Activated naive CD4-positive, alpha-beta T cell treated with anti-CD3 and anti-CD28 coated beads, Interleukin-2, amount 50 U/mL, for 72 hours (primary cell): Measurements from ENCODE around the gene PET100. TPM values are rescaled to one million over a fixed set of nuclear protein-coding genes. Genes with fewer than 3 reads are reported as not detected.
"Not testable (repeated sequence)": the region's sequence is repeated elsewhere in the genome, so short reads cannot be mapped to it uniquely, and the experiment has no call there.

Experiments
- ATAC-seq, 2 donors: fragments of 150-1000 bp; cut with Tn5 transposase; 2 replicates each; pipeline ENCODE4 v1.10.0; 2021; ENCODE audit warnings: mild to moderate bottlenecking in 2 of 2, moderate library complexity in 2 of 2
- DNase-seq, 2 donors: peaks; one replicate each; pipeline ENCODE4 v3.0.0; 2021 to 2022; ENCODE audit warnings: low spot score in 2 of 2
- H3K27ac Mint-ChIP-seq, 2 donors: one replicate each; pipeline ENCODE4 v1.8.0; 2022; ENCODE audit warnings: mild to moderate bottlenecking in 2 of 2, mixed read lengths in 2 of 2
- H3K36me3 Mint-ChIP-seq, 2 donors: one replicate each; pipeline ENCODE4 v1.8.0; 2022; ENCODE audit warnings: mixed read lengths in 2 of 2
- H3K9me3 Mint-ChIP-seq, 2 donors: one replicate each; pipeline ENCODE4 v1.8.0; 2022; ENCODE audit warnings: mixed read lengths in 2 of 2
- total RNA-seq, 2 donors: library from RNA; stranded (reverse); gene quantifications; one replicate each; pipeline ENCODE4 v1.2.3, GENCODE V29; 2022

The PET100 gene
- total RNA-seq, 2 donors from 2014 or later = 101 to 108 TPM

DNA sequence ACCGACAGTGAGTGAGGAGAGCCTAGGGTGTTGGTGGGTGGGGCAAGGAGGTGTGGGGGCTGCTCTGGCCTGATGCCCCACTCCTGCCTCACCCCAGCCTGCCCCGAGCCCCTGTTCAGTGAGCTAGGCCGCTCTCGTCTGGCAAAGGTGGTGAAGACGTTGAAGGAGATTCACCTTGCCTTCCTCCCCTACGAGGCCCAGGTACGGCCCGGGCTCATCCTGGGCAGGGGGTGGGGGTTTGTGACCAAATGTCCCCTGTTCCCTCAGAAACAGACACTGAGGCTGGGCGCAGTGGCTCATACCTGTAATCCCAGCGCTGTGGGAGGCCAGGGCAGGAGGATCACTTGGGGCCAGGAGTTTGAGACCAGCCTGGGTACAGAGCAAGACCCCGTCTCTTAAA lies 11.2 kb downstream of the PET100 start:
- H3K36me3 Mint-ChIP-seq = peaks cover 10 to 17% of the 10 kb centered on the region in 2 donors
- H3K9me3 Mint-ChIP-seq = peaks cover 7 to 8% of the 10 kb centered on the region in 2 donors
- H3K27ac Mint-ChIP-seq = no peak overlapping the region
- DNase-seq (no peak), ATAC-seq (no peak)

GRCh38 chr19:7641290-7642276 lies 12.0 kb downstream of the PET100 start:
- no peak for DNase-seq
- H3K27ac Mint-ChIP-seq = no peak overlapping the region
- ATAC-seq = no peak

DNA sequence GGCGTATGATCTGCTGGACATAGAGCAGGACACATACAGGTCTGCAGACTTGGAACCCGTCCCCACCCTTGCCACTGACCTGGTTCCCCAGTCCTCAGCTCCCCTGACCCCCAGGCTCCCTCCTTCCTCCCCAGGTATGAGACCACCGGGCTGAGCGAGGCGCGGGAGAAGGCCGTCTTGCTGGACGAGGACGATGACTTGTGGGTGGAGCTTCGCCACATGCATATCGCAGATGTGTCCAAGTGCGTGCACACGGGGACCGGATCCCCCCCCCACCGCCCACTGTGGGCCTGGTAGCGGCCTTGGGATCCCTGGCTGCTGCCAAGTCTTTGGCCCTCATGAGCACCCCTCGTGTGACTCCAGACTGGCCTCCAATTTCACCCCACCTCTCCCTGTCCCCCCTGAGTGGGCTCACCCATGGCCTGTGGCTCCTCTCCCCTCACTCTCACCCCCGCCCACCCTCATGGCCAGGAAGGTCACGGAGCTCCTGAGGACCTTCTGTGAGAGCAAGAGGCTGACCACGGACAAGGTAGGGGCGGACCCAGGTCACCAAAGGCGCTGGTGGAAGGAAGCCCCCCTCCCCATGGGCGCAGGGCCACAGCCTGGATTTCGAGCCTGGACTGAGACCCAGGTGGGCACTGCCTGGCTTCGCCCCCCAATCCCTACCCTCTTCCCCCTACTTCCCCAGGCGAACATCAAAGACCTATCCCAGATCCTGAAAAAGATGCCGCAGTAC lies 12.9 kb downstream of the PET100 start:
- Mint-ChIP-seq H3K27ac (no peak overlapping the region), H3K9me3 (peaks cover 7 to 8% of the 10 kb centered on the region in 2 donors), H3K36me3 (peaks cover 10 to 17% of the 10 kb centered on the region in 2 donors)
- ATAC-seq (no peak), DNase-seq (no peak)

More at GRCh38 chr19:7641290-7642276, 12.0 kb downstream of the PET100 start:
- peaks cover 7 to 8% of the 10 kb centered on the region in 2 donors for H3K9me3 Mint-ChIP-seq
- peaks cover 10 to 17% of the 10 kb centered on the region in 2 donors for H3K36me3 Mint-ChIP-seq

DNA sequence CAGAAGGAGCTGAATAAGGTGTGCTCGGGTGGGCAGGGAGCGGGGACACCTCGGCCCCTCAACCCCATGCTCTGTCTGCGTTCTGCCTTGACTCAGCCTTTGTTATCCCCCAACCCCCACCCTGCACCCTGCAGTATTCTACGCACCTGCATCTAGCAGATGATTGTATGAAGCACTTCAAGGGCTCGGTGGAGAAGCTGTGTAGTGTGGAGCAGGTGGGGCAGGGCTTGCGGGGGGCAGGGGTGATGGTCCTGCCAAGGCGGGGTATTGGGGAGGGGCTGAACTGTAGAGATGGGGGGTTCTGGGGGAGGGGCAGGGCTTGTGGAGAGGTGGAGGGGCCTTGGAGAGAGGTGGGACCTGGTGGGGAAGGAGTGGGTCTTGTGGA lies 13.4 kb downstream of the PET100 start:
- Mint-ChIP-seq H3K27ac (peak overlapping the region in 1 of 2 donors; percentile 87), H3K9me3 (peaks cover 7 to 8% of the 10 kb centered on the region in 2 donors), H3K36me3 (peaks cover 10 to 17% of the 10 kb centered on the region in 2 donors)
- DNase-seq = no peak
- no peak for ATAC-seq

DNA sequence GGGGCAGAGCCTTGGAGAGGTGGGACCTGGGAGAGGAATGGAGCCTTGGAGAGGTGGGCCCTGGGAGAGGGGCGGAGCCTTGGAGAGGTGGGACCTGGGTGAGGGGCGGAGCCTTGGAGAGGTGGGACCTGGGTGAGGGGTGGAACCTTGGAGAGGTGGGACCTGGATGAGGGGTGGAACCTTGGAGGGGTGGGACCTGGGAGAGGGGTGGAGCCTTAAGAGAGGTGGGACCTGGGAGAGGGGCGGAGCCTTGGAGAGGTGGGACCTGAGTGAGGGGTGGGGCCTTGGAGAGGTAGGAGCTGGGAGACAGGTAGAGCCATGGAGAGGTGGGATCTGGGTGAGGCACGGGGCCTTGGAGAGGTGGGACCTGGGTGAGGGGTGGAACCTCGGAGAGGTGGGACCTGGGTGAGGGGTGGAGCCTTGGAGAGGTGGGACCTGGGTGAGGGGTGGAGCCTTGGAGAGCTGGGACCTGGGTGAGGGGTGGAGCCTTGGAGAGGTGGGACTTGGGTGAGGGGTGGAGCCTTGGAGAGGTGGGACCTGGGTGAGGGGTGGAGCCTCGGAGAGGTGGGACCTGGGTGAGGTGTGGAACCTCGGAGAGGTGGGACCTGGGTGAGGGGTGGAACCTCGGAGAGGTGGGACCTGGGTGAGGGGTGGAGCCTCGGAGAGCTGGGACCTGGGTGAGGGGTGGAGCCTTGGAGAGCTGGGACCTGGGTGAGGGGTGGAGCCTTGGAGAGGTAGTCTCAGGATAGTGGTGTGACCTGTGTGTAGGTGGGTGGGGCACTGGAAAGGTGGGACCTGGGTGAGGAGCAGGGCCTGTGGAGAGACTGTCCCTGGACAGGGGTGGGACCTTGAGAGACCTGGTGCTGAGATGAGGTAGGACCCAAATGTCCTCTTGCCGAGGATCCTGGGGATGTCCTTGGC lies 14.3 kb downstream of the PET100 start:
- H3K9me3 Mint-ChIP-seq, H3K27ac Mint-ChIP-seq: not testable (repeated sequence)
- peaks cover 10 to 16% of the 10 kb centered on the region in 2 donors for H3K36me3 Mint-ChIP-seq
- peak in 1 of 2 donors; percentile 46 for ATAC-seq
- DNase-seq = peak in 1 of 2 donors; percentile 27

DNA sequence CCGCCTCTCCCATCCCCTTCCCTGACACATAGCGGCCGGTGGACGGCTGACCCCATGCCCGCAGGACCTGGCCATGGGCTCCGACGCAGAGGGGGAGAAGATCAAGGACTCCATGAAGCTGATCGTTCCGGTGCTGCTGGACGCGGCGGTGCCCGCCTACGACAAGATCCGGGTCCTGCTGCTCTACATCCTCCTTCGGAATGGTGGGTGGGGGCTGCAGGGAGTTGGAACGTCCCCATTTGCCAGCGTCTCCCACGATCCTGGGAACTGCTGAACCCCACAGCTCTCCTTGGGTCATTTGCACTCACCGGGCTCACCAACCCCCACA lies 14.9 kb downstream of the PET100 start:
- ATAC-seq = no peak

GRCh38 chr19:7645163-7645562 lies 15.6 kb downstream of the PET100 start:
- DNase-seq (no peak), ATAC-seq (no peak)
- no peak overlapping the region for H3K27ac Mint-ChIP-seq
- peaks cover 3 to 4% of the 10 kb centered on the region in 2 donors for H3K36me3 Mint-ChIP-seq
- peaks cover 2% of the 10 kb centered on the region in 2 donors for H3K9me3 Mint-ChIP-seq

More for the DNA sequence above, 14.9 kb downstream of the PET100 start:
- Mint-ChIP-seq H3K9me3 (peaks cover 7 to 8% of the 10 kb centered on the region in 2 donors), H3K27ac (no peak overlapping the region), H3K36me3 (peaks cover 9 to 10% of the 10 kb centered on the region in 2 donors)
- DNase-seq = no peak

GRCh38 chr19:7645656-7646425 lies 16.2 kb downstream of the PET100 start:
- Mint-ChIP-seq H3K9me3 (no peaks in the 10 kb centered on the region), H3K36me3 (no peaks in the 10 kb centered on the region), H3K27ac (no peak overlapping the region)
- DNase-seq (no peak), ATAC-seq (no peak)

DNA sequence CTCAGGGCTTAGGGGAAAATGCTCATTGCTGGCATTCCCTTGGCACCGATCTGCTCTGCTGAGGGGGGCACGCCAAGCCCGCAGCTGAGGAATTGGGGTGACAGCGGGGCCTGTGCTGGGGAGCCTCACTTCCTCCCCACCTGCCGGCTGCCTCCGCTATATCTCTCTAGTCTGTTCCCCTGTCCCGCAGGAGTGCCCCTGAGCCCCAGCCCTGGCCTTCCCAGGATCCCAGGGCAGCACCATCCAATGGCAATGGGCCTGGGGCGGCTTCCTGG lies 16.8 kb downstream of the PET100 start:
- no peak for ATAC-seq
- no peak for DNase-seq
- Mint-ChIP-seq H3K36me3 (no peaks in the 10 kb centered on the region), H3K27ac (peak overlapping the region in 1 of 2 donors; percentile 47), H3K9me3 (no peaks in the 10 kb centered on the region)

GRCh38 chr19:7647156-7647555 lies 17.6 kb downstream of the PET100 start:
- H3K9me3 Mint-ChIP-seq = no peaks in the 10 kb centered on the region

DNA sequence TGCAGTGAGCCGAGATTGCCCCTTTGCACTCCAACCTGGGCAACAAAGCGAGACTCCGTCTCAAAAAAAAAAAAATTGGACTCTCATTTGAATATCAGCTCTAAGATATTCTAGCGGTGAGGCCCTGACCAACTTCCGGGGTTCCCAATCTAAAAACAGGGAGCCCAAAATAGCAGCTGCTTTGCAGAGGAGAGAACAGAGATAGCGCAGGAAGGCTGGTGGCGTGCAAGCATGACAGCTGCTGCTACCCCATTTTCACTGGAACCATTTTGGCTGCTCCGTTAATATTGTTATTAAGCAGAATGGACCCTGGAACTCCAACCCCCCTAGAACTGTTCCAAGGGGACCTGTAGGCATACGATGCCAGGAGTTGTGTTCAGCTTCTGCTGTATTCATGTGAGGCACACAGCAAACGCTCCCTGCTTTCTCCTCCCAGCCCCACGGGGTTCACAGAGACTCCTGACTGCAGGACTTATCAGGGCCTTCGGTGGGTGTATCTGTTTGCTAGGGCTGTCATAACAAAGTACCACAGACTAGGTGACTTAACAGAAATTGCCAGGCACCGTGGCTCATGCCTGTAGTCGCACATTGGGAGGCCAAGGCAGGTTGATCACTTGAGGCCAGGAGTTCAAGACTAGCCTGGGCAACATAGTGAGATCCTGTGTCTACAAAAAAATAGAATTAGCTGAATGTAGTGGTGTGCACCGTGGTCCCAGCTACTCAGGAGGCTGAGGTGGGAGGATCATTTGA lies 18.8 kb downstream of the PET100 start:
- no peak for ATAC-seq
- no peaks in the 10 kb centered on the region for H3K9me3 Mint-ChIP-seq
- H3K36me3 Mint-ChIP-seq = no peaks in the 10 kb centered on the region

More at GRCh38 chr19:7647156-7647555, 17.6 kb downstream of the PET100 start:
- Mint-ChIP-seq H3K27ac (no peak overlapping the region), H3K36me3 (no peaks in the 10 kb centered on the region)
- DNase-seq (no peak), ATAC-seq (no peak)

GRCh38 chr19:7650148-7650547 lies 20.6 kb downstream of the PET100 start:
- Mint-ChIP-seq H3K9me3 (no peaks in the 10 kb centered on the region), H3K36me3 (no peaks in the 10 kb centered on the region), H3K27ac (no peak overlapping the region)
- no peak for ATAC-seq
- no peak for DNase-seq

More for the DNA sequence above, 18.8 kb downstream of the PET100 start:
- DNase-seq = no peak
- H3K27ac Mint-ChIP-seq = no peak overlapping the region

- H3K36me3 Mint-ChIP-seq = no peaks in the 10 kb centered on the region
- H3K27ac Mint-ChIP-seq = no peak overlapping the region
These were observed 22.6 kb downstream of the PET100 start for GRCh38 chr19:7652061-7652641.

DNA sequence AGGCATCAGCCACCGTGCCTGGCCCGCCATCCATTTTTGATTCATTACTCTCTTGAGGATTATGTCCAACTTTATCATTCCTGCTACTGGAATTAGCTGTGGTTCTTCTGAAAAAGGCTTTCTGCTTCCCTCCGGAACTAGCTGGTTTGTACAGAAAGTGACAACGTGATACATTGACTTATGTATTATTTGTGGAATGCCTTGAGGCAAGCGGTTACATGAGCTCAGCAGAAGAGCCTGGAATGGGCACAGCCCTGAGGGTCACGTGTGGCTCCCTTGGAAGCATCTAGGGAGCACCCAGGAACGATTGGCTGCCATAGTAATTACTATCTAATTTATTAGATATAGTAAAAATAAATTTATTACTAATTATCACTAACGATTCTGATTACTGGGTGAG lies 24.8 kb downstream of the PET100 start:
- ATAC-seq = no peak
- H3K9me3 Mint-ChIP-seq = no peaks in the 10 kb centered on the region
- DNase-seq = no peak
- H3K36me3 Mint-ChIP-seq = no peaks in the 10 kb centered on the region
- no peak overlapping the region for H3K27ac Mint-ChIP-seq

More at GRCh38 chr19:7652061-7652641, 22.6 kb downstream of the PET100 start:
- DNase-seq (peak; percentile 85 to 94), ATAC-seq (peak; percentile 82 to 92)
- no peaks in the 10 kb centered on the region for H3K9me3 Mint-ChIP-seq

GRCh38 chr19:7655581-7655980 lies 26.0 kb downstream of the PET100 start:
- Mint-ChIP-seq H3K27ac (no peak overlapping the region), H3K36me3 (no peaks in the 10 kb centered on the region), H3K9me3 (no peaks in the 10 kb centered on the region)
- DNase-seq (no peak), ATAC-seq (no peak)
